SK-N-SH treated with all-trans-retinoic acid at 6 μM for 48 hours (cell line): Measurements from ENCODE around the gene RCBTB1.

Source experiments
- ATAC-seq: fragments of 200-7000 bp; cut with Tn5 transposase; 3 replicates; pipeline ENCODE4 v1.9.1; 2020; ENCODE audit warnings: mild to moderate bottlenecking, moderate library complexity
- ARNTL ChIP-seq: fragments of 450-650 bp; formaldehyde crosslinking; IDR thresholded peaks from 2 replicates; pipeline ENCODE4 v1.5.0; 2020; ENCODE audit warnings: low read depth, mild to moderate bottlenecking, moderate library complexity, borderline replicate concordance
- BACH2 ChIP-seq: fragments of 250-450 bp; sonication (Bioruptor Pico); IDR thresholded peaks from 2 replicates; pipeline ENCODE4 v1.9.0; 2021; ENCODE audit warnings: mild to moderate bottlenecking, borderline replicate concordance
- CREB5 ChIP-seq: fragments of 250-450 bp; sonication (Bioruptor Pico); IDR thresholded peaks from 2 replicates; pipeline ENCODE4 v1.5.1; 2020; ENCODE audit warnings: low read depth, mild to moderate bottlenecking, moderate library complexity
- CSDC2 ChIP-seq: fragments of 250-450 bp; sonication (Bioruptor Pico); IDR thresholded peaks from 2 replicates; pipeline ENCODE4 v1.5.0; 2020; ENCODE audit warnings: mild to moderate bottlenecking, moderate library complexity
- CSRNP3 ChIP-seq: fragments of 250-450 bp; sonication (Bioruptor Pico); IDR thresholded peaks from 2 replicates; pipeline ENCODE4 v1.5.1; 2021; ENCODE audit warnings: mild to moderate bottlenecking, moderate library complexity
- ESRRG ChIP-seq: fragments of 250-450 bp; sonication (Bioruptor Pico); IDR thresholded peaks from 2 replicates; pipeline ENCODE4 v1.6.1; 2021; ENCODE audit warnings: mild to moderate bottlenecking
- GLIS3 ChIP-seq: fragments of 250-450 bp; sonication (Bioruptor Pico); IDR thresholded peaks from 2 replicates; pipeline ENCODE4 v1.5.0; 2020; ENCODE audit warnings: mild to moderate bottlenecking, moderate library complexity
- ISL1 ChIP-seq: fragments of 250-450 bp; sonication (Bioruptor Pico); IDR thresholded peaks from 2 replicates; pipeline ENCODE4 v2.1.2; 2022; ENCODE audit warnings: mild to moderate bottlenecking, moderate library complexity
- OSR1 ChIP-seq: fragments of 250-450 bp; sonication (Bioruptor Pico); IDR thresholded peaks from 2 replicates; pipeline ENCODE4 v1.8.0; 2022; ENCODE audit warnings: moderate library complexity, mild to moderate bottlenecking, inconsistent platforms
- PATZ1 ChIP-seq: fragments of 250-450 bp; sonication (Bioruptor Pico); IDR thresholded peaks from 2 replicates; pipeline ENCODE4 v1.8.0; 2020; ENCODE audit warnings: mild to moderate bottlenecking, moderate library complexity, borderline replicate concordance
- PPARA ChIP-seq: fragments of 250-450 bp; sonication (Bioruptor Pico); IDR thresholded peaks from 2 replicates; pipeline ENCODE4 v1.5.0; 2020; ENCODE audit warnings: mild to moderate bottlenecking, borderline replicate concordance
- RARB ChIP-seq: fragments of 250-450 bp; sonication (Bioruptor Pico); IDR thresholded peaks from 2 replicates; pipeline ENCODE4 v1.8.0; 2021; ENCODE audit warnings: mild to moderate bottlenecking, moderate library complexity
- SNAI2 ChIP-seq: fragments of 250-450 bp; sonication (Bioruptor Pico); IDR thresholded peaks from 2 replicates; pipeline ENCODE4 v1.5.0; 2020; ENCODE audit warnings: mild to moderate bottlenecking, moderate library complexity
- TCF4 ChIP-seq: fragments of 250-450 bp; sonication (Bioruptor Pico); IDR thresholded peaks from 2 replicates; pipeline ENCODE4 v1.8.0; 2021; ENCODE audit warnings: mild to moderate bottlenecking, moderate library complexity, borderline replicate concordance
- TSHZ2 ChIP-seq: fragments of 250-450 bp; sonication (Bioruptor Pico); IDR thresholded peaks from 2 replicates; pipeline ENCODE4 v1.5.0; 2020; ENCODE audit warnings: mild to moderate bottlenecking, moderate library complexity
- ZC3H10 ChIP-seq: fragments of 250-450 bp; sonication (Bioruptor Pico); IDR thresholded peaks from 2 replicates; pipeline ENCODE4 v1.5.1; 2021; ENCODE audit warnings: mild to moderate bottlenecking, moderate library complexity
- ZFP3 ChIP-seq: fragments of 250-450 bp; sonication (Bioruptor Pico); IDR thresholded peaks from 2 replicates; pipeline ENCODE4 v1.5.0; 2020; ENCODE audit warnings: mild to moderate bottlenecking, moderate library complexity
- ZFP30 ChIP-seq: fragments of 450-650 bp; formaldehyde crosslinking; IDR thresholded peaks from 2 replicates; pipeline ENCODE4 v1.5.0; 2022; ENCODE audit warnings: mild to moderate bottlenecking, moderate library complexity
- ZNF565 ChIP-seq: fragments of 450-650 bp; formaldehyde crosslinking; conservative IDR thresholded peaks from 2 replicates; pipeline ENCODE4 v1.5.0; 2020; ENCODE audit warnings: low read depth, mild to moderate bottlenecking, moderate library complexity
- ZNF70 ChIP-seq: fragments of 450-650 bp; formaldehyde crosslinking; IDR thresholded peaks from 2 replicates; pipeline ENCODE4 v1.5.0; 2020; ENCODE audit warnings: mild to moderate bottlenecking, moderate library complexity
- ZNF8 ChIP-seq: fragments of 450-650 bp; formaldehyde crosslinking; IDR thresholded peaks from 2 replicates; pipeline ENCODE4 v1.5.0; 2020; ENCODE audit warnings: mild to moderate bottlenecking, moderate library complexity

The RCBTB1 gene

GRCh38 chr13:49580980-49581680 is 4.2 kb downstream of the RCBTB1 start:
- TF ChIP-seq ESRRG (CRISPR knock-in tag) (no peak), PATZ1 (CRISPR knock-in tag) (no peak), ZNF70 (no peak), RARB (CRISPR knock-in tag) (no peak), PPARA (CRISPR knock-in tag) (no peak), ZNF565 (no peak), OSR1 (no peak), CREB5 (CRISPR knock-in tag) (no peak), ZNF8 (CRISPR knock-in tag) (no peak), CSRNP3 (no peak), CSDC2 (CRISPR knock-in tag) (no peak), ZC3H10 (no peak), GLIS3 (no peak), SNAI2 (CRISPR knock-in tag) (no peak)
- no peak for ATAC-seq

GRCh38 chr13:49579501-49579900 is 5.9 kb downstream of the RCBTB1 start:
- TF ChIP-seq CREB5 (CRISPR knock-in tag) (no peak), ISL1 (CRISPR knock-in tag) (no peak), TCF4 (CRISPR knock-in tag) (no peak), PATZ1 (CRISPR knock-in tag) (no peak), OSR1 (no peak), BACH2 (CRISPR knock-in tag) (no peak), ZFP3 (no peak), PPARA (CRISPR knock-in tag) (no peak), ARNTL (CRISPR knock-in tag) (no peak), ZFP30 (CRISPR knock-in tag) (no peak), GLIS3 (no peak), RARB (CRISPR knock-in tag) (no peak)
- no peak for ATAC-seq

- no peak for ATAC-seq
- TF ChIP-seq PATZ1 (CRISPR knock-in tag) (no peak), TSHZ2 (CRISPR knock-in tag) (no peak), ZC3H10 (no peak), ISL1 (CRISPR knock-in tag) (no peak), PPARA (CRISPR knock-in tag) (no peak), BACH2 (CRISPR knock-in tag) (no peak), CSRNP3 (no peak), ZNF8 (CRISPR knock-in tag) (no peak), ZNF70 (no peak), RARB (CRISPR knock-in tag) (no peak), GLIS3 (no peak)
These were observed 13.8 kb downstream of the RCBTB1 start for GRCh38 chr13:49571299-49572240.
